PC-3 (cell line): ENCODE results near the gene HDAC11.

Experiments
- EZH2 ChIP-seq: fragments of 300-600 bp; sonication (generic); IDR thresholded peaks from one replicate; pipeline ENCODE4 v1.6.1; 2017; ENCODE audit warnings: antibody characterized with exemption, mild to moderate bottlenecking, low read length; ENCODE audit not compliant: unreplicated experiment
- EZH2phosphoT487 ChIP-seq: fragments of 300-600 bp; sonication (generic); IDR thresholded peaks from 2 replicates; pipeline ENCODE4 v1.6.1; 2018; ENCODE audit warnings: mild to moderate bottlenecking, antibody characterized with exemption, low read length, borderline replicate concordance
- TF ChIP-seq, protein P1 (sequence below): fragments of 300-600 bp; sonication (generic); conservative IDR thresholded peaks from 2 replicates; pipeline ENCODE4 v1.5.1; 2017; ENCODE audit warnings: antibody characterized with exemption, low read depth, mild to moderate bottlenecking, low read length

DNA sequence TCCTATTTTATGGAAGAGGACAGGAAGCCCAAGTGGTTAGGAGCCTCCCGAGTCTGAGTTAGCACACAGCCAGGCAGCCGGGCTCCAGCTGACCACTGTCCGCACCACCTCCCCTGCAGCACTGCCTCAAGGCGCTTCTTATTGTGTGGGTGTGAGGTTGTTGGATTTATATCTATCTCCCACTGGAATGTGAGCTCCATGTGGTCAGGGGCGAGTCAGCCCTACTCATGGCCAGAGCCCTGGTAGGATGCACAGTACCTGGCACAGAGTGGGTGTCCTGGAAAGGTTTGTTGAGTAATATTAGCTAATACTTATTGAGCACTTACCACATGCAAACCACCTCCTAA, 59.2 kb downstream of the HDAC11 start:
- TF ChIP-seq EZH2, result no peak
- TF ChIP-seq, protein P1, sequence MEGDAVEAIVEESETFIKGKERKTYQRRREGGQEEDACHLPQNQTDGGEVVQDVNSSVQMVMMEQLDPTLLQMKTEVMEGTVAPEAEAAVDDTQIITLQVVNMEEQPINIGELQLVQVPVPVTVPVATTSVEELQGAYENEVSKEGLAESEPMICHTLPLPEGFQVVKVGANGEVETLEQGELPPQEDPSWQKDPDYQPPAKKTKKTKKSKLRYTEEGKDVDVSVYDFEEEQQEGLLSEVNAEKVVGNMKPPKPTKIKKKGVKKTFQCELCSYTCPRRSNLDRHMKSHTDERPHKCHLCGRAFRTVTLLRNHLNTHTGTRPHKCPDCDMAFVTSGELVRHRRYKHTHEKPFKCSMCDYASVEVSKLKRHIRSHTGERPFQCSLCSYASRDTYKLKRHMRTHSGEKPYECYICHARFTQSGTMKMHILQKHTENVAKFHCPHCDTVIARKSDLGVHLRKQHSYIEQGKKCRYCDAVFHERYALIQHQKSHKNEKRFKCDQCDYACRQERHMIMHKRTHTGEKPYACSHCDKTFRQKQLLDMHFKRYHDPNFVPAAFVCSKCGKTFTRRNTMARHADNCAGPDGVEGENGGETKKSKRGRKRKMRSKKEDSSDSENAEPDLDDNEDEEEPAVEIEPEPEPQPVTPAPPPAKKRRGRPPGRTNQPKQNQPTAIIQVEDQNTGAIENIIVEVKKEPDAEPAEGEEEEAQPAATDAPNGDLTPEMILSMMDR, result no peak
- no peak for TF ChIP-seq EZH2phosphoT487
